ENCODE measurements around the gene GRM5. TPM values are rescaled to one million over a fixed set of nuclear protein-coding genes. Genes with fewer than 3 reads are reported as not detected.

The GRM5 gene
- total RNA-seq, 4 donors from 2014 or later = not detected

GRCh38 chr11:88744140-88744539 is 321.6 kb downstream of the GRM5 start:
- Histone ChIP-seq H3K36me3 (no peaks in the 10 kb centered on the region), H3K4me1 (no peaks in the 10 kb centered on the region), H3K27ac (no peak overlapping the region), H3K9me3 (no peaks in the 10 kb centered on the region), H3K27me3 (no peaks in the 10 kb centered on the region), H3K4me3 (no peak overlapping the region)
- TF ChIP-seq POLR2AphosphoS5 (IDR thresholded peaks at IDR 0.05) (no peak), CTCF (IDR thresholded peaks at IDR 0.05) (no peak), EP300 (IDR thresholded peaks at IDR 0.05; ENCODE audit: low read depth) (no peak), POLR2A (IDR thresholded peaks at IDR 0.05) (no peak)
- intact Hi-C loops (cut with DNase I; ENCODE audit: low total_unique reads) (no loop called here), in situ Hi-C loops (cut with MboI; ENCODE audit: low pct_ligation_motif_present in 1 of 4, low pct_unique_long_range_greater_than_20kb in 1 of 4, low sequenced_read_pairs in 3 of 4) (no loop called here)
- no peak for DNase-seq
- WGBS, 2 donors (ENCODE audit: low coverage in 1 of 2) = 81 to 83% methylated on average over 4 of the region's 4 CpGs

- intact Hi-C loops (cut with DNase I; ENCODE audit: low total_unique reads) (no loop called here), in situ Hi-C loops (cut with MboI; ENCODE audit: low pct_ligation_motif_present in 1 of 4, low pct_unique_long_range_greater_than_20kb in 1 of 4, low sequenced_read_pairs in 3 of 4) (no loop called here)
- 76 to 79% methylated on average over 8 of the region's 8 CpGs for WGBS, 2 donors (ENCODE audit: low coverage in 1 of 2)
- no peaks in the 10 kb centered on the region for H3K27me3 ChIP-seq
- H3K27ac ChIP-seq = no peak overlapping the region
- no peaks in the 10 kb centered on the region for H3K9me3 ChIP-seq
- no peaks in the 10 kb centered on the region for H3K4me1 ChIP-seq
- no peak overlapping the region for H3K4me3 ChIP-seq
- no peaks in the 10 kb centered on the region for H3K36me3 ChIP-seq
- TF ChIP-seq POLR2AphosphoS5 (IDR thresholded peaks at IDR 0.05) (no peak), EP300 (IDR thresholded peaks at IDR 0.05; ENCODE audit: low read depth) (no peak)
- no peak for DNase-seq
These were observed 326.3 kb downstream of the GRM5 start for GRCh38 chr11:88739524-88739923.

GRCh38 chr11:88709567-88709966 is 356.2 kb downstream of the GRM5 start:
- H3K36me3 ChIP-seq = no peaks in the 10 kb centered on the region
- H3K27ac ChIP-seq = no peak overlapping the region
- WGBS, 2 donors (ENCODE audit: low coverage in 1 of 2) = 43% methylated on average over 1 of the region's 1 CpG; no CpG with 5 or more reads in 1 of the 2 donors
- no peaks in the 10 kb centered on the region for H3K9me3 ChIP-seq
- TF ChIP-seq EP300 (IDR thresholded peaks at IDR 0.05; ENCODE audit: low read depth) = no peak
- no peaks in the 10 kb centered on the region for H3K27me3 ChIP-seq
- intact Hi-C loops (cut with DNase I; ENCODE audit: low total_unique reads) (no loop called here), in situ Hi-C loops (cut with MboI; ENCODE audit: low pct_ligation_motif_present in 1 of 4, low pct_unique_long_range_greater_than_20kb in 1 of 4, low sequenced_read_pairs in 3 of 4) (no loop called here)
- no peak overlapping the region for H3K4me3 ChIP-seq
- H3K4me1 ChIP-seq = no peaks in the 10 kb centered on the region
- no peak for DNase-seq

GRCh38 chr11:88704485-88704884 is 361.3 kb downstream of the GRM5 start:
- Histone ChIP-seq H3K9me3 (no peaks in the 10 kb centered on the region), H3K4me1 (no peaks in the 10 kb centered on the region), H3K27ac (no peak overlapping the region), H3K4me3 (no peak overlapping the region), H3K36me3 (no peaks in the 10 kb centered on the region), H3K27me3 (no peaks in the 10 kb centered on the region)
- in situ Hi-C loops (cut with MboI; ENCODE audit: low pct_ligation_motif_present in 1 of 4, low pct_unique_long_range_greater_than_20kb in 1 of 4, low sequenced_read_pairs in 3 of 4) = no loop called here
- TF ChIP-seq EP300 (IDR thresholded peaks at IDR 0.05; ENCODE audit: low read depth) (no peak), POLR2A (IDR thresholded peaks at IDR 0.05) (no peak), CTCF (IDR thresholded peaks at IDR 0.05) (no peak), POLR2AphosphoS5 (IDR thresholded peaks at IDR 0.05) (no peak)
- WGBS, 2 donors (ENCODE audit: low coverage in 1 of 2) = 82 to 88% methylated on average over 1 of the region's 1 CpG
- intact Hi-C loops (cut with DNase I; ENCODE audit: low total_unique reads) = no loop called here
- DNase-seq = no peak

- no peak overlapping the region for H3K27ac ChIP-seq
- no peaks in the 10 kb centered on the region for H3K4me1 ChIP-seq
- no peak for DNase-seq
- H3K27me3 ChIP-seq = no peaks in the 10 kb centered on the region
- TF ChIP-seq EP300 (IDR thresholded peaks at IDR 0.05; ENCODE audit: low read depth) (no peak), POLR2AphosphoS5 (IDR thresholded peaks at IDR 0.05) (no peak), CTCF (IDR thresholded peaks at IDR 0.05) (no peak), POLR2A (IDR thresholded peaks at IDR 0.05) (no peak)
- H3K9me3 ChIP-seq = no peaks in the 10 kb centered on the region
- in situ Hi-C loops (cut with MboI; ENCODE audit: low pct_ligation_motif_present in 1 of 4, low pct_unique_long_range_greater_than_20kb in 1 of 4, low sequenced_read_pairs in 3 of 4) = no loop called here
- WGBS, 2 donors (ENCODE audit: low coverage in 1 of 2) = 44 to 76% methylated on average over 2 of the region's 2 CpGs
- H3K4me3 ChIP-seq = no peak overlapping the region
- no peaks in the 10 kb centered on the region for H3K36me3 ChIP-seq
- intact Hi-C loops (cut with DNase I; ENCODE audit: low total_unique reads) = no loop called here
These were observed 364.0 kb downstream of the GRM5 start for GRCh38 chr11:88701816-88702215.

All from transverse colon (tissue), 4 donors.